ENCODE results near the gene LNPEP. TPM values are rescaled to one million over a fixed set of nuclear protein-coding genes. Genes with fewer than 3 reads are reported as not detected.

LNPEP gene
- total RNA-seq, 2 experiments from 2014 or later: 79.1 to 116 TPM

GRCh38 chr5:96920744-96921355, 15.0 kb upstream of the LNPEP start:
- Histone ChIP-seq H4K20me1 (ENCODE audit: insufficient read depth, low read length) (no peaks in the 10 kb centered on the region), H3K27ac (ENCODE audit: low read depth, low read length, poor library complexity, severe bottlenecking) (no peak overlapping the region), H3K4me3 (ENCODE audit: low read depth, low read length, poor library complexity, severe bottlenecking) (no peak overlapping the region), H3K9me2 (ENCODE audit: insufficient read depth, low read length) (no peaks in the 10 kb centered on the region), H3K4me2 (ENCODE audit: low read length) (peak overlapping the region; percentile 31; the same call in 1 of the 2 replicates), H2AFZ (ENCODE audit: low read length) (no peak overlapping the region), H3K79me2 (ENCODE audit: insufficient read depth, low read depth, low read length) (no peaks in the 10 kb centered on the region), H3K36me3 (ENCODE audit: insufficient read depth, low read length) (peaks cover 37% of the 10 kb centered on the region), H3K9me3 (ENCODE audit: low read length) (no peaks in the 10 kb centered on the region), H3K4me1 (ENCODE audit: insufficient read depth, low read length, poor library complexity, severe bottlenecking) (peaks cover 37% of the 10 kb centered on the region)
- CTCF ChIA-PET (ENCODE audit: unreplicated experiment): no interaction called here
- POLR2A ChIA-PET: interaction anchor here (0.9 to 1.1 kb wide), 2 partner anchors 40 to 222 kb away, joined by 3 read pairs; partner anchors contain the start of gene LIX1
- TF ChIP-seq EZH2phosphoT487 (IDR thresholded peaks at IDR 0.05; ENCODE audit: borderline replicate concordance, low read depth, low read length): no peak
- TF ChIP-seq CTCF (conservative IDR thresholded peaks at IDR 0.05; ENCODE audit: low read length): no peak
- intact Hi-C loops (cut with micrococcal nuclease; ENCODE audit: unreplicated experiment): no loop called here
- no peak for DNase-seq (ENCODE audit: low spot score)
- no TSS peak for BruUV-seq (replicated peaks)

GRCh38 chr5:96922499-96923244, 13.2 kb upstream of the LNPEP start:
- Histone ChIP-seq H3K79me2 (ENCODE audit: insufficient read depth, low read depth, low read length) (no peaks in the 10 kb centered on the region), H3K4me2 (ENCODE audit: low read length) (peak overlapping the region; percentile 66), H3K27ac (ENCODE audit: low read depth, low read length, poor library complexity, severe bottlenecking) (peak overlapping the region; percentile 22), H3K9me3 (ENCODE audit: low read length) (no peaks in the 10 kb centered on the region), H3K4me1 (ENCODE audit: insufficient read depth, low read length, poor library complexity, severe bottlenecking) (peaks cover 43% of the 10 kb centered on the region), H3K4me3 (ENCODE audit: low read depth, low read length, poor library complexity, severe bottlenecking) (peak overlapping the region; percentile 59), H2AFZ (ENCODE audit: low read length) (peak overlapping the region; percentile 60; the same call in 1 of the 2 replicates), H3K36me3 (ENCODE audit: insufficient read depth, low read length) (peaks cover 22% of the 10 kb centered on the region), H4K20me1 (ENCODE audit: insufficient read depth, low read length) (no peaks in the 10 kb centered on the region), H3K9me2 (ENCODE audit: insufficient read depth, low read length) (no peaks in the 10 kb centered on the region)
- intact Hi-C loops (cut with micrococcal nuclease; ENCODE audit: unreplicated experiment): no loop called here
- ChIA-PET POLR2A (interaction anchor here (0.5 to 2.8 kb wide), 11 partner anchors 10 to 239 kb away, joined by 3 to 28 read pairs (median 5); partner anchors contain the start of gene ERAP2), CTCF (ENCODE audit: unreplicated experiment) (interaction anchor here (0.6 kb wide), 1 partner anchor 50 kb away, joined by 4 read pairs; no protein-coding TSS in a partner anchor)
- peak; percentile 29 for DNase-seq (ENCODE audit: low spot score)
- BruUV-seq (replicated peaks): no TSS peak
- TF ChIP-seq CTCF (conservative IDR thresholded peaks at IDR 0.05; ENCODE audit: low read length): no peak
- no peak for TF ChIP-seq EZH2phosphoT487 (IDR thresholded peaks at IDR 0.05; ENCODE audit: borderline replicate concordance, low read depth, low read length)

All from OCI-LY7 (cell line).